Adrenal gland (tissue), 12 donors: ENCODE results near the gene KIR2DL3. TPM values are rescaled to one million over a fixed set of nuclear protein-coding genes. Genes with fewer than 3 reads are reported as not detected.
"Not testable (repeated sequence)": the region's sequence is repeated elsewhere in the genome, so short reads cannot be mapped to it uniquely, and the experiment has no call there.

ENCODE experiments used
- DNase-seq, 7 donors: peaks; one replicate each; pipeline ENCODE4 v3.0.0-alpha.2; 2019 to 2020
- H3K27ac ChIP-seq, 5 donors: fragments of 200-600 bp; sonication (generic) in 4 of 5; 1 replicate in 3 of 5; 2 replicates in 2 of 5; pipeline versions ENCODE4 v1.5.1 to v1.8.0; 2016 to 2020; ENCODE audit warnings: mild to moderate bottlenecking in 1 of 5
- H3K27me3 ChIP-seq: fragments of 200-600 bp; 2 replicates; pipeline ENCODE4 v1.8.0; 2021
- H3K36me3 ChIP-seq, 2 donors: fragments of 200-600 bp; replicated peaks in 1 of 2; 1 replicate in 1 of 2; 2 replicates in 1 of 2; pipeline versions ENCODE4 v1.5.1 to v1.8.0; 2018 to 2022
- H3K4me1 ChIP-seq, 2 donors: fragments of 200-600 bp; replicated peaks in 1 of 2; 1 replicate in 1 of 2; 2 replicates in 1 of 2; pipeline versions ENCODE4 v1.5.1 to v1.8.0; 2018 to 2021
- H3K4me3 ChIP-seq, 4 donors: fragments of 200-600 bp; sonication (generic) in 3 of 4; one replicate each; pipeline ENCODE4 v1.5.1; 2016 to 2018
- H3K9me3 ChIP-seq, 3 donors: fragments of 200-600 bp; sonication (generic) in 1 of 3; replicated peaks in 1 of 3; 1 replicate in 2 of 3; 2 replicates in 1 of 3; pipeline versions ENCODE4 v1.5.1 to v1.8.0; 2016 to 2021
- POLR2A ChIP-seq, 2 donors: fragments of 450-650 bp; IDR thresholded peaks; one replicate each; pipeline ENCODE4 v1.6.1; 2017; ENCODE audit warnings: antibody characterized with exemption in 2 of 2, mild to moderate bottlenecking in 2 of 2, moderate library complexity in 1 of 2
- WGBS, 4 donors: extraction: QIAGEN DNeasy Blood & Tissue Kit in 2 of 4; methylation state at CpG; one replicate each; pipeline versions ENCODE4 v1.1.5 to v1.1.7; 2013 to 2017; 5-methylcytosine and 5-hydroxymethylcytosine counted together
- intact Hi-C, 2 donors: fragments of 100-400 bp; cut with DNase I; formaldehyde crosslinking; loops; one replicate each; pipeline versions ENCODE4 v1.14.1 to v1.15.0; 2022 to 2023
- polyA plus RNA-seq, 3 donors: library from polyadenylated mRNA; stranded (reverse); fragments of 200-250 nt in 2 of 3; fragments of 350-450 nt in 1 of 3; fragmentation: Illumina TruSeq in 1 of 3; extraction: RNeasy Lipid Tissue Mini Kit (QIAGEN cat#74804) in 1 of 3; gene quantifications; one replicate each; pipeline ENCODE4 v1.2.3, GENCODE V29; 2013 to 2014
- total RNA-seq, 9 donors: library from RNA; depleted of rRNA in 4 of 9; stranded (reverse); fragments of >200 nt in 4 of 9; fragments of 120-200 nt in 1 of 9; fragmentation: NEBNext Ultra II Directional in 1 of 9; extraction: Animal tissue kit (Norgen Biotek cat#: 25700) in 1 of 9; gene quantifications; one replicate each; pipeline versions ENCODE4 v1.1.0 to v1.2.4, GENCODE V29; 2013 to 2023
- TF ChIP-seq, protein P1 (sequence below), 6 experiments: fragments of 450-650 bp in 4 of 6; fragments of 200-600 bp in 2 of 6; sonication (generic) in 1 of 6; IDR thresholded peaks; 1 replicate in 5 of 6; 2 replicates in 1 of 6; pipeline versions ENCODE4 v1.5.1 to v1.8.0; 2016 to 2021; ENCODE audit warnings: antibody characterized with exemption in 6 of 6, mild to moderate bottlenecking in 2 of 6, moderate library complexity in 1 of 6
- donor health status: healthy with polysubstance abuse.
- donor health status: Bipolar disorder and iron deficiency.
- donor health status: DM: yes; HTN: yes; CAD: no.
- donor health status: DM: no; HTN: no; CAD: no.
- donor health status: DM: no; HTN: no; CAD: no.
- donor health status: DM: yes; HTN: yes; CAD: no.

KIR2DL3 gene
- total and polyA plus RNA-seq, 12 donors: 0.24 to 0.28 TPM; not detected in 10

DNA sequence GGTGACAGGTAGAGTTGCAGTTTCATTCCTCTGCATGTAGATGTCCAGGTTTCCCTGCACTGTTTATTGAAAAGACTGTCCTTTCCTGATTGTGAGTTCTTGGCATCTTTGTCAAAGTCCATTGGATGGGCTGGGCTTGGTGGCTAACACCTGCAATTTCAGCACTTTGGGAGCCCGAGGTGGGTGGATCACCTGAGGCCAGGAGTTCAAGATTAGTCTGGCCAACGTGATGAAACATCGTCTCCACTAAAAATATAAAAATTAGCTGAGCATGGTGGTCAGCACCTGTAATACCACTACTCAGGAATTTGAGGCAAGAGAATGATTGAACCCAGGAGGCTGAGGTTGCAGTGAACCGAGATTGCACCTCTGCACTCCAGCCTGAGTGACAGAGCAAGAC, 39.5 kb downstream of the KIR2DL3 start:
- H3K27ac ChIP-seq, H3K36me3 ChIP-seq, DNase-seq, H3K9me3 ChIP-seq, H3K4me3 ChIP-seq, H3K4me1 ChIP-seq, H3K27me3 ChIP-seq, intact Hi-C loops: not testable (repeated sequence)
- WGBS, 4 donors: 24 to 69% (median 57%) methylated on average over 2 to 4 of the region's 4 CpGs

DNA sequence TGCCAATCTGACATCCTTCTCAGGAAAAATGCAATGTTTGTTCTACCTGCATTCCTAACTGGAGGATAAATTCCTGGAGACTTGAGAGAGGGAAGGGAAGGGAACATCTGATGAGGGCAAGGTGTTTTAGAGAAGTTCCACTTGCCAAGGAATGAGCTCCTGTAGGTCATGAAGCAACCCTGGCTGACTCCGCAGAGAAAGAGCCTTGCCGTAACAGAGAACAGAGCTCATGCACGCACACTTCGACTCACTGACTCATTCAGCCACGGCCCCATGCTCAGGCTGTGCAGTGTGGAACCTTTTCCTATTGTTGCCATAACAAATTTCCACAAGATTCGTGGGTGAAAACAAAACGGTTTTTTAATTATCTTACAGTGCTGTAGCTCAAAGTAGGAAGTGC, 40.6 kb downstream of the KIR2DL3 start:
- 39 to 80% (median 70%) methylated on average over 7 of the region's 7 CpGs for WGBS, 4 donors
- H3K4me1 ChIP-seq, intact Hi-C loops, H3K36me3 ChIP-seq, H3K9me3 ChIP-seq, DNase-seq, H3K27me3 ChIP-seq, H3K4me3 ChIP-seq, H3K27ac ChIP-seq: not testable (repeated sequence)

DNA sequence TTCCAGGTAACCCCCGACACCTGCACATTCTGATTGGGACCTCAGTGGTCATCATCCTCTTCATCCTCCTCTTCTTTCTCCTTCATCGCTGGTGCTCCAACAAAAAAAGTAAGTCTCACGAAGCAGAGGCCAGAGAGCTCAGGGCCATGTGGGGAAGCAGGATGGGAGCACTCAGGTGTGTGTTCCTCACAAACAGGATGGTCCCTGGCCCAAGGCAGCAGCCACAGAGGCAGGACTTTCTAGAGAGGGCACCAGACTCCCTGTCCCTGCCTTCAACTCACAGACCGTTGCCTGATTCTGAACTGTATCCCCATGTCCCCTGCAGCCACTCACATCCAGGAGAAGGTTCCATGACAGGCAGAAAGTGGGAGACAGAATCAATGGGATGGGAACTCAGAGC, 44.6 kb downstream of the KIR2DL3 start:
- H3K27me3 ChIP-seq, H3K4me3 ChIP-seq, H3K9me3 ChIP-seq, DNase-seq, H3K27ac ChIP-seq, intact Hi-C loops, H3K36me3 ChIP-seq, H3K4me1 ChIP-seq: not testable (repeated sequence)
- 61 to 78% (median 70%) methylated on average over 4 of the region's 4 CpGs for whole genome bisulfite sequencing, 4 donors

DNA sequence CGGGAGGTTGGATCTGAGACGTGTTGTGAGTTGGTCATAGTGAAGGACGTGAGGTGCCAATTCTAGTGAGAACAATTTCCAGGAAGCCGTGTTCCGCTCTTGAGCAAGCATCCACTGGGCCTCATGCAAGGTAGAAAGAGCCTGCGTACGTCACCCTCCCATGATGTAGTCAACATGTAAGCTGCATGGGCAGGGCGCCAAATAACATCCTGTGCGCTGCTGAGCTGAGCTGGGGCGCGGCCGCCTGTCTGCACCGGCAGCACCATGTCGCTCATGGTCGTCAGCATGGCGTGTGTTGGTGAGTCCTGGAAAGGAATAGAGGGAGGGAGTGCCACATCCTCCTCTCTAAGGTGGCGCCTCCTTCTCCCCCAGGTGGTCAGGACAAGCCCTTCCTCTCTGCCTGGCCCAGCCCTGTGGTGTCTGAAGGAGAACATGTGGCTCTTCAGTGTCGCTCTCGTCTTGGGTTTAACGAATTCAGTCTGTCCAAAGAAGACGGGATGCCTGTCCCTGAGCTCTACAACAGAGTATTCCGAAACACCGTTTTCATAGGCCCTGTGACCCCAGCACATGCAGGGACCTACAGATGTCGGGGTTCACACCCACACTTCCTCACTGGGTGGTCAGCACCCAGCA, 47.9 kb downstream of the KIR2DL3 start:
- H3K27ac ChIP-seq, H3K9me3 ChIP-seq, H3K27me3 ChIP-seq, H3K36me3 ChIP-seq, H3K4me3 ChIP-seq, H3K4me1 ChIP-seq, DNase-seq, intact Hi-C loops: not testable (repeated sequence)
- 83 to 87% (median 85%) methylated on average over 15 to 24 of the region's 24 CpGs for WGBS, 4 donors

DNA sequence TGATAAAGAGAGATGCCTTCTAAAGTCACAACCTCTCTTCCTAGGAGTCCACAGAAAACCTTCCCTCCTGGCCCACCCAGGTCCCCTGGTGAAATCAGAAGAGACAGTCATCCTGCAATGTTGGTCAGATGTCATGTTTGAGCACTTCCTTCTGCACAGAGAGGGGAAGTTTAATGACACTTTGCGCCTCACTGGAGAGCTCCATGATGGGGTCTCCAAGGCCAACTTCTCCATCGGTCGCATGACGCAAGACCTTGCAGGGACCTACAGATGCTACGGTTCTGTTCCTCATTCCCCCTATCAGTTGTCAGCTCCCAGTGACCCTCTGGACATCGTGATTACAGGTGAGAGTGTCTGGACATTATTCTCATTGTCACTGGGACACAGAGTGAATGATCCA, 49.8 kb downstream of the KIR2DL3 start:
- H3K36me3 ChIP-seq, intact Hi-C loops, H3K4me1 ChIP-seq, H3K4me3 ChIP-seq, H3K9me3 ChIP-seq, H3K27me3 ChIP-seq, DNase-seq, H3K27ac ChIP-seq: not testable (repeated sequence)
- WGBS, 4 donors: 65 to 75% (median 69%) methylated on average over 6 of the region's 6 CpGs

DNA sequence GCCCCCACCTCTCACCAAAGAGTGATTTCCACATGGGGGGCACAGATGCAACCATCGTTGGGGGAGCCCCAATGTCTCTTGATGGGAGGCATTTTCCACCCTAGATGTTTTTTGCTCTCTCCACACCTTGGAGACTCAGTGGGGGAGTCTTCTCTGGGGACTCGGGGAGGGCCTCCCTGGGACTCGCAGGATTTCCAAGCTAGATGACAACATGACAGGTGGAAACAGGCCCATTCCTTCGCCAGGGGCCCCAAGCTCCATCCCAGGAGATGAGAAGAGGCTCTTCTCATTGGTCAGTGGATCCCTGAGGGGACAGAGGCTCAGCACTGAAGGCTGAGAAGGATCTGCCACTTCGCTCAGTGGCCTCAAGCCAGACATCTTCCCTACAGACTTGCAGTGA, 52.4 kb downstream of the KIR2DL3 start:
- WGBS, 4 donors: 69 to 74% (median 72%) methylated on average over 3 to 5 of the region's 5 CpGs
- no peak for DNase-seq
- intact Hi-C loops: no loop called here
- no peak for TF ChIP-seq POLR2A (IDR thresholded peaks at IDR 0.05)
- TF ChIP-seq, protein P1, sequence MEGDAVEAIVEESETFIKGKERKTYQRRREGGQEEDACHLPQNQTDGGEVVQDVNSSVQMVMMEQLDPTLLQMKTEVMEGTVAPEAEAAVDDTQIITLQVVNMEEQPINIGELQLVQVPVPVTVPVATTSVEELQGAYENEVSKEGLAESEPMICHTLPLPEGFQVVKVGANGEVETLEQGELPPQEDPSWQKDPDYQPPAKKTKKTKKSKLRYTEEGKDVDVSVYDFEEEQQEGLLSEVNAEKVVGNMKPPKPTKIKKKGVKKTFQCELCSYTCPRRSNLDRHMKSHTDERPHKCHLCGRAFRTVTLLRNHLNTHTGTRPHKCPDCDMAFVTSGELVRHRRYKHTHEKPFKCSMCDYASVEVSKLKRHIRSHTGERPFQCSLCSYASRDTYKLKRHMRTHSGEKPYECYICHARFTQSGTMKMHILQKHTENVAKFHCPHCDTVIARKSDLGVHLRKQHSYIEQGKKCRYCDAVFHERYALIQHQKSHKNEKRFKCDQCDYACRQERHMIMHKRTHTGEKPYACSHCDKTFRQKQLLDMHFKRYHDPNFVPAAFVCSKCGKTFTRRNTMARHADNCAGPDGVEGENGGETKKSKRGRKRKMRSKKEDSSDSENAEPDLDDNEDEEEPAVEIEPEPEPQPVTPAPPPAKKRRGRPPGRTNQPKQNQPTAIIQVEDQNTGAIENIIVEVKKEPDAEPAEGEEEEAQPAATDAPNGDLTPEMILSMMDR (IDR thresholded peaks at IDR 0.05): no peak
- Histone ChIP-seq H3K9me3 (no peaks in the 10 kb centered on the region), H3K4me1 (no peaks in the 10 kb centered on the region), H3K27me3 (no peaks in the 10 kb centered on the region), H3K4me3 (no peak overlapping the region), H3K36me3 (no peaks in the 10 kb centered on the region), H3K27ac (no peak overlapping the region)

DNA sequence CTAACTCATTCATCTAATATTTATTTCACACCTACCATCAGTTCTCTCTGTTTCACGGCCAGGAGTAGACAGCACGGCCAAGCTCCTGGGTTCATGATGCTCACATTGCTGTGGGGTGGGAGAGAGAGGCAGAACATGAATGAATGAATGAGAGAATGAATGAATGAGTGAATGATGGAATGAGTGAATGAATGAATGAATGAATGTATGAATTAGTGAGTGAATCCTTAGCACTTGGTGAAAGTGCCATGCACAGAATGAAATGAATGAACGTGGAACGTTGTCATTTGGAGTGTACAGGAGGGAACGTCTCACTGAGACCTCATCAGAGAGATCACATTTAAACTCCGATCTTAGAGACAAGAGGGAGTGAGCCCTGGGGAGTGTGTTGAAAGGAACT, 53.2 kb downstream of the KIR2DL3 start:
- 73 to 85% (median 78%) methylated on average over 6 of the region's 6 CpGs for WGBS, 4 donors
- Histone ChIP-seq H3K27me3 (no peaks in the 10 kb centered on the region), H3K27ac (no peak overlapping the region), H3K4me3 (no peak overlapping the region), H3K4me1 (no peaks in the 10 kb centered on the region), H3K36me3 (no peaks in the 10 kb centered on the region), H3K9me3 (no peaks in the 10 kb centered on the region)
- DNase-seq: no peak
- intact Hi-C loops: no loop called here
- TF ChIP-seq POLR2A (IDR thresholded peaks at IDR 0.05): no peak
- TF ChIP-seq, protein P1 (IDR thresholded peaks at IDR 0.05): no peak
